CD14-positive monocyte (primary cell): ENCODE measurements around the gene BMP7. TPM values are rescaled to one million over a fixed set of nuclear protein-coding genes. Genes with fewer than 3 reads are reported as not detected.

Source experiments
- DNase-seq, 3 donors: peaks; one replicate each; pipeline ENCODE4 v3.0.0-alpha.2; 2011 to 2022
- H2AFZ ChIP-seq: 2 replicates; pipeline ENCODE4 v1.6.0; 2012; ENCODE audit warnings: mild to moderate bottlenecking, low read depth, low read length, inconsistent platforms; ENCODE audit not compliant: insufficient read depth, poor library complexity, severe bottlenecking
- H3K27ac ChIP-seq, 2 donors: 1 replicate in 1 of 2; 2 replicates in 1 of 2; pipeline ENCODE4 v1.5.1; 2012 to 2013; ENCODE audit warnings: low read length in 2 of 2, control low read depth in 1 of 2, inconsistent platforms in 1 of 2, low read depth in 1 of 2, mild to moderate bottlenecking in 1 of 2
- H3K27me3 ChIP-seq, 2 donors: one replicate each; pipeline versions ENCODE4 v1.6.0 to v1.6.1; 2011 to 2013; ENCODE audit warnings: low read length in 2 of 2; ENCODE audit not compliant: control insufficient read depth in 2 of 2, insufficient read depth in 2 of 2
- H3K36me3 ChIP-seq, 2 donors: replicated peaks in 1 of 2; 1 replicate in 1 of 2; 2 replicates in 1 of 2; pipeline versions ENCODE4 v1.5.1 to v1.6.1; 2012 to 2013; ENCODE audit warnings: low read length in 2 of 2, control low read depth in 1 of 2, inconsistent platforms in 1 of 2, mild to moderate bottlenecking in 1 of 2; ENCODE audit not compliant: insufficient read depth in 2 of 2, control insufficient read depth in 1 of 2
- H3K4me1 ChIP-seq, 2 donors: 1 replicate in 1 of 2; 2 replicates in 1 of 2; pipeline versions ENCODE4 v1.5.1 to v1.6.1; 2012 to 2013; ENCODE audit warnings: low read length in 2 of 2, control low read depth in 1 of 2, inconsistent platforms in 1 of 2, mild to moderate bottlenecking in 1 of 2, moderate library complexity in 1 of 2; ENCODE audit not compliant: insufficient read depth in 2 of 2, control insufficient read depth in 1 of 2
- H3K4me2 ChIP-seq: replicated peaks from 2 replicates; pipeline ENCODE3; 2012; ENCODE audit warnings: low read length, moderate library complexity, mild to moderate bottlenecking; ENCODE audit not compliant: poor library complexity, severe bottlenecking; ENCODE audit errors: extremely low read depth
- H3K4me3 ChIP-seq, 3 experiments: fragments of 200-600 bp in 1 of 3; sonication (generic) in 1 of 3; replicated peaks in 1 of 3; 1 replicate in 2 of 3; 2 replicates in 1 of 3; pipeline ENCODE4 v1.5.1; 2011 to 2013; ENCODE audit warnings: low read length in 3 of 3, mild to moderate bottlenecking in 3 of 3, control low read depth in 2 of 3, low read depth in 2 of 3, inconsistent platforms in 1 of 3, moderate library complexity in 1 of 3
- H3K79me2 ChIP-seq: 2 replicates; pipeline ENCODE4 v1.6.0; 2012; ENCODE audit warnings: mild to moderate bottlenecking, control low read depth, inconsistent platforms, low read length, moderate library complexity; ENCODE audit not compliant: insufficient read depth
- H3K9ac ChIP-seq: 2 replicates; pipeline ENCODE4 v1.6.0; 2017; ENCODE audit warnings: low read length, mild to moderate bottlenecking; ENCODE audit not compliant: insufficient read depth, poor library complexity, severe bottlenecking
- H3K9me3 ChIP-seq, 2 donors: replicated peaks in 1 of 2; 1 replicate in 1 of 2; 2 replicates in 1 of 2; pipeline versions ENCODE4 v1.5.1 to v1.6.1; 2012 to 2013; ENCODE audit warnings: low read length in 2 of 2, control low read depth in 1 of 2; ENCODE audit not compliant: control insufficient read depth in 1 of 2, insufficient read depth in 1 of 2
- H4K20me1 ChIP-seq: 2 replicates; pipeline ENCODE4 v1.6.0; 2012; ENCODE audit warnings: mild to moderate bottlenecking, low read length, control low read depth, moderate library complexity; ENCODE audit not compliant: insufficient read depth
- H3K27ac Mint-ChIP-seq, 7 donors: one replicate each; pipeline ENCODE4 v1.8.0; 2020; ENCODE audit warnings: mild to moderate bottlenecking in 7 of 7, mixed read lengths in 7 of 7, moderate library complexity in 6 of 7, inconsistent platforms in 2 of 7
- H3K27me3 Mint-ChIP-seq, 3 donors: one replicate each; pipeline ENCODE4 v1.8.0; 2021 to 2022; ENCODE audit warnings: low read depth in 3 of 3, mild to moderate bottlenecking in 3 of 3, mixed read lengths in 3 of 3, moderate library complexity in 3 of 3, inconsistent platforms in 1 of 3
- H3K36me3 Mint-ChIP-seq, 2 donors: one replicate each; pipeline ENCODE4 v1.8.0; 2020; ENCODE audit warnings: mixed read lengths in 2 of 2, inconsistent platforms in 1 of 2, mild to moderate bottlenecking in 1 of 2
- H3K4me1 Mint-ChIP-seq: one replicate; pipeline ENCODE4 v1.8.0; 2020; ENCODE audit warnings: mild to moderate bottlenecking, mixed read lengths
- H3K4me3 Mint-ChIP-seq, 2 donors: one replicate each; pipeline ENCODE4 v1.8.0; 2020; ENCODE audit warnings: mild to moderate bottlenecking in 2 of 2, mixed read lengths in 2 of 2, moderate library complexity in 1 of 2
- H3K9me3 Mint-ChIP-seq, 7 donors: one replicate each; pipeline ENCODE4 v1.8.0; 2020 to 2022; ENCODE audit warnings: mixed read lengths in 7 of 7, mild to moderate bottlenecking in 6 of 7, moderate library complexity in 6 of 7, inconsistent platforms in 2 of 7
- CTCF ChIP-seq: fragments of 200-600 bp; IDR thresholded peaks from one replicate; pipeline ENCODE4 v1.8.0; 2022; ENCODE audit warnings: antibody characterized with exemption, mild to moderate bottlenecking
- WGBS: methylation state at CpG from one replicate; pipeline ENCODE4 v1.1.5; 2013; ENCODE audit warnings: missing lambda C conversion rate; ENCODE audit not compliant: insufficient coverage; 5-methylcytosine and 5-hydroxymethylcytosine counted together
- intact Hi-C, 2 donors: fragments of 100-400 bp; cut with micrococcal nuclease; formaldehyde crosslinking; loops; one replicate each; pipeline versions ENCODE4 v1.15.0 to v1.15.1; 2023
- polyA plus RNA-seq, 3 donors: library from polyadenylated mRNA; depleted of rRNA in 1 of 3; unstranded in 2 of 3; stranded (reverse) in 1 of 3; fragments of 300-500 nt in 2 of 3; fragments of >200 nt in 1 of 3; fragmentation: Illumina TruSeq in 2 of 3; gene quantifications; 1 replicate in 2 of 3; 2 replicates in 1 of 3; pipeline ENCODE4 v1.2.3, GENCODE V29; 2012 to 2021

Gene BMP7
- polyA plus RNA-seq, 3 donors, result not detected

DNA sequence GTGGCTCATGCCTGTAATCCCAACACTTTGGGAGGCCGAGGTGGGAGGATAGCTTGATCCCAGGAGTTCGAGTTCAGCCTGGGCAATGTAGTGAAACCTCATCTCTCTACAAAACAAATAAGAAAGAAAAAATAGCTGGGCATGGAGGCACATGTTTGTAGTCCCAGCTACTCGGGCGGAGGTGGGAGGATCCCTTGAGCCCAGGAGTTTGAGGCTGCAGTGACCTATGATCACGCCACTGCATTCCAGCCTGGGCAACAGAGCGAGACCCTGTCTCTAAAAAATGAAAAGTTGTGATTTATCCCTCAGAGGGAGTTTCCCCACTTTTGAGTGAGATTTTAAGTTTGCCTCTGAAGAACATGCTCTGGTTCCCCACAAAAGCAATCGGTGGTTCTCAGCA lies 17.4 kb upstream of the BMP7 start:
- Mint-ChIP-seq H3K9me3 (peaks cover 0 to 7% (median 0%) of the 10 kb centered on the region in 7 donors), H3K36me3 (no peaks in the 10 kb centered on the region), H3K4me3 (no peak overlapping the region), H3K27me3 (peaks cover 27 to 47% (median 37%) of the 10 kb centered on the region in 3 donors), H3K4me1 (no peaks in the 10 kb centered on the region), H3K27ac (no peak overlapping the region)
- H2AFZ ChIP-seq, result no peak overlapping the region
- no peaks in the 10 kb centered on the region for H3K79me2 ChIP-seq
- H3K36me3 ChIP-seq, result no peaks in the 10 kb centered on the region
- no peak for TF ChIP-seq CTCF
- no peaks in the 10 kb centered on the region for H3K9me3 ChIP-seq
- 95% methylated on average over 5 of the region's 7 CpGs for WGBS
- H4K20me1 ChIP-seq, result no peaks in the 10 kb centered on the region
- H3K4me2 ChIP-seq, result no peak overlapping the region
- no peak overlapping the region for H3K4me3 ChIP-seq
- peaks cover 0 to 26% of the 10 kb centered on the region in 2 donors for H3K27me3 ChIP-seq
- no peaks in the 10 kb centered on the region for H3K4me1 ChIP-seq
- DNase-seq, result no peak
- H3K9ac ChIP-seq, result no peak overlapping the region
- intact Hi-C loops, result no loop called here
- H3K27ac ChIP-seq, result no peak overlapping the region

DNA sequence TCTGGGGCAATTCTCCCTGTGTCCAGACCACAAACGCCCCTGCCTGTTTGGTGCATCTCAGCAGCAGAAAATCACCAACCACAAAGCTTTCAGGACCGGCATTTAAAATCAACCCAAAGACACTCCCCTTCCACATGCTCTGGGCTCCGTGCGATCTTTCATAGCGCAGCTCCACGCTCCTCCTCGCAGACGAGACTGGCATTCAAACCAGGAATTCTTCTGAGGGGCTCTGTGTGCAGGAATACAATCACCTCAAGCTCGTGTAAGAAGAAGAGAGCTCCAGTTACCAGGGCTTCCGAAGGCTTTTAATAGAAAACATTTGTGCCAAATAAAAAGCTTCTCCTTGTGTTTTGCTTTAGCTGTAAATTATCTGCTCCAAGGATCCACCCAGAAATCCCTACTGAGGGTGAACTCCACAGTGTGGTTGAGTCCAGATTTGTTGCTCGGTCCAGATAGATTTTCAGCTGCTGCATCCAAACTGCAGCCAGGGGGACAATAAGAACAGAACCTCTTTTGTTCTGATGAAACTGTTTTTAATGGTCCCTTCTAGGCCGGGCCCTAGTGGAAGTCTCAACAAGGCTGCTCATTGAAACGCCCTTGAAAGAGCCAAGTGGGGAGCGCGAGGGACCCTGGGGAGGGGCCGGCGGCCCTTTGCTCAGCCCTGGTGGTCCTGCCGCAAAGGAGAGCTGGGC lies 16.4 kb upstream of the BMP7 start:
- Histone ChIP-seq H3K9me3 (no peaks in the 10 kb centered on the region), H3K4me2 (no peak overlapping the region), H3K4me1 (no peaks in the 10 kb centered on the region), H3K9ac (no peak overlapping the region), H3K79me2 (no peaks in the 10 kb centered on the region), H3K36me3 (no peaks in the 10 kb centered on the region), H3K27ac (no peak overlapping the region), H3K4me3 (no peak overlapping the region), H3K27me3 (peaks cover 0 to 21% of the 10 kb centered on the region in 2 donors), H4K20me1 (no peaks in the 10 kb centered on the region), H2AFZ (no peak overlapping the region)
- Mint-ChIP-seq H3K9me3 (peaks cover 0 to 7% (median 0%) of the 10 kb centered on the region in 7 donors), H3K27me3 (peaks cover 28 to 40% (median 34%) of the 10 kb centered on the region in 3 donors), H3K36me3 (no peaks in the 10 kb centered on the region), H3K4me1 (no peaks in the 10 kb centered on the region), H3K27ac (no peak overlapping the region), H3K4me3 (peak overlapping the region in 1 of 2 donors; percentile 5)
- DNase-seq, result no peak
- 53% methylated on average over 13 of the region's 18 CpGs for WGBS
- intact Hi-C loops, result no loop called here
- no peak for TF ChIP-seq CTCF
